ENCODE results near the gene PTPRG.

Gene PTPRG

GRCh38 chr3:62318752-62319569 is 757.6 kb downstream of the PTPRG start:
- DNase-seq = peak; percentile 81

DNA sequence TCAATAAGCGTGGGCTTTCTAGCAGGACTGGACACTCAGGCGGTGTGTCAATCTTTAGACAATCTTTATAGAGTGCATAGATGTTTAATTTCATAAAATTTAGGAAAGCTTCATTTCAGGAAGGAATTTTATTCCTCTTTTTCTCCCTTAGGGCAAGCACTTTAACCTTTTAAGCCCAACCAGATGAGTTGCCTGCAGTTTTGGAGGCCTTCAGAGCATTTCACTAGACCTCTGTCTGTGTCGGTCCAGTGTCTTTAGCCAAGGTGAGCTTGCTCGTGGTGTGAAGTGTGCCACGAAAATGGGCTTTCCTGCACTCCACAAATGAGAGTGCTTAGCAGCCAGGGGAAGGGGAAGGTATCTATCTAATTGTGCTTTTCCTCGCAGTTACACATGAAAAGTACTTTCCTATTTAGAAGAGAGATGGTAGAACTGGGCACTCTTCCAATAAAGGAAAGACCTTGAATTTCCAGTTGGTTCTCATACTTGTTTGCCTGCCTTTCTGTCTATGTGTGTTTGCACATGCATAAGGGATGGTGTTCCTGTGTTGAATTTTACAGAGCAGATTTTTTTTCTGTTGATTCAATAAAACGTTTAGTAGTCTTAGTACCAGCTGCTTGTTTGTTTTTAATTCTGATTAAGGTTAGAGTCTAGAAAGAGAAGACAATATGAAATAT is 758.3 kb downstream of the PTPRG start:
- no peak for DNase-seq

DNA sequence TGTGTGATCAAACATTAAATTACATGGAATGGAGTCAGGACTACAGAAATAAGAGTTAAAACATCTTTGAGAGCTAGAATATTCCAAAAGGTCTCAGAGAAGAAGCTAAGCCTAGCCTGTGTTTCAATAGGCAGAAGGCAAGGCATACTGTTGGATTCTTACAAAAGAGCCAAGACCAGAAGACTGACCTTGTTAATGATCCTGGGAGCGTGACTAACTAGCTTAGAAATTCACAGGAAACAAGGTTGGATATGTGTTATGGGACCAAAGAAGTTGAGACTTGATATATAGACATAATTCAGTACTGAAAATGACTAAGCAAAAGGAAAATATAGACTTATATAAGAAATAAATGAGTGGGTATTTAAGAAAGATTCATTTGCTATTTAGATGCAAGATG is 761.9 kb downstream of the PTPRG start:
- no peak for DNase-seq

GRCh38 chr3:62325896-62326295 is 764.5 kb downstream of the PTPRG start:
- DNase-seq = no peak

DNA sequence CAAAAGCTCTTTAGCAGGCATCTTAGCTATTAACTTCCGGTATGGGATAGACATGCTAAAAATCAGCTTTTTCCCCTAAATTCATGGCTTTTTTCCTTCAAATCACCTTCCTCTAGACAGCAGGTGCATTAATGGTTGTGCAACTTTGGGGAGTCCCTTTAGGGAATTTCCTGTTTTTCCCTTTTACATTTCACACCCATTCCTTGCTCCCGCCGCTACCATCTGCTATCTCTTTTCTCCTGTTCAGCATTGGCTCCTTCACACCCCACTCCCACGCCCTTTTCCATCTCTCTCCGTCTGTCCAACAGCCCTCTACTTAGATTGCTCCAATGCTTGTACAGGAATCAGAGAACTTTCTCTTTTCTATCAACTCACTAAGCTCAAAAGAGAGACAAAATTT is 768.6 kb downstream of the PTPRG start:
- no peak for DNase-seq

GRCh38 chr3:62332017-62332416 is 770.6 kb downstream of the PTPRG start:
- no peak for DNase-seq

GRCh38 chr3:62332835-62333244 is 771.5 kb downstream of the PTPRG start:
- no peak for DNase-seq

DNA sequence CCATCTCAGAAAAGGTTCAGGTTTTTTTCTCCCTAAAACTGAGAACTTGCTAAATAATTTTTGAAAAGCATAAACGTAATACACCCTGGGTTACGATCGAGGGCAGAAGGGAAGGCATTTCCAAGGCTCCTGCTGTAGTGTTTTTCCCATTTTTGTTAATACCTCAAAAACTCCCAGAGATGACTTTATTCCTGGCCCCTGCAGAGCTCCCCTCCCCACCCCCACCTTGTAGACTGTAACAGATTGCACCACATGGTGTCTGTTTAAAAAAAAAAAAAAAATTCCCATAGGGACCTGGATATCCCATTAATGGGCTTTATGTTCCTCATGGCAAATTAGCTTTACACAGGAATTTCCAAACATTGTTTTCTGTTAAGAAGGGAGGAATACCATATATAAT is 773.8 kb downstream of the PTPRG start:
- no peak for DNase-seq

DNA sequence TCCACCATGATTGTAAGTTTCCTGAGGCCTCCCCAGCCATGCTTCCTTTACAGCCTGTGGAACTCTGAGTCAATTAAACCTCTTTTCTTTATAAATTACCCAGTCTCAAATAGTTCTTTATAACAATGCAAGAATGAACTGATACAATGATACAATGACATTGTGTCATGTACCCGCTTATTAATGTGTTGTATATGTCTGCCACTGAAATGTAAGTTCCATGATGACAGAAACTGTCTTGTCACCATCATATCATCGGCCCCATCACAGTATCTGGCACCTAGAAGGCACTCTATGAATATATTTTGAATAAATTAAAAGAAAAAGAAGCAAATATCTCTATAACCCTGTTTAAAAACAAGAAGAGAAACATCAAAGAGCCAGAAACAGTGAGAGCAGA is 782.4 kb downstream of the PTPRG start:
- no peak for DNase-seq
